Measurements from ENCODE around the gene CPTP.

DNA sequence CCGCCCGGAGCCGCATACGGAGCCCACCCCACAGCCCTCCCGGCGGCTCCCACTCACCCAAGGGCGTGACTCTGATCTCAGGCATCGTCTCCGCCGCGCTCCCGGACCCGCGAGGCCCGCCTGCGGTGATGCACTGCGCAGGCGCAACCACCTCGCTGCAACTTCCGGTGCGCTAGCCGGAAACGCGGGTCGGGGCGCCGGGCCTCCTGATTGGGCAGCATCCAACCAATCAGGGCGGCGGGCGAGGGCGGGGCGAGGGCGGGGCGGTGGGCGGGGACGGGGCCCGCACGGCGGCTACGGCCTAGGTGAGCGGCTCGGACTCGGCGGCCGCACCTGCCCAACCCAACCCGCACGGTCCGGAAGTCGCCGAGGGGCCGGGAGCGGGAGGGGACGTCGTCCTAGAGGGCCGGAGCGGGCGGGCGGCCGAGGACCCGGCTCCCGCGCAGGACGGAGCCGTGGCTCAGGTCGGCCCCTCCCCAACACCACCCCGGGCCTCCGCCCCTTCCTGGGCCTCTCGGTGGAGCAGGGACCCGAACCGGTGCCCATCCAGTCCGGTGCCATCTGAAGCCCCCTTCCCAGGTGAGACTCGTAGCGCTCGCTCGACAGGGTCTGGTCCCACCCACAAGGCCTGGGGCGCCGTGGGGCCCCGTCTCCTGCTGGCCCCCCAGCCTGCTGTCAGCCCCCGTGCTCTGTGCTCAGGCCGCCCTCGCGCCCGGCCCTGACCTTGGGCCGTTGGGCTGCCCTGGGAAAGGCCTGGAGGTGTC, at the start of gene CPTP, which contains the start of gene INTS11:
- TF ChIP-seq, protein P1, sequence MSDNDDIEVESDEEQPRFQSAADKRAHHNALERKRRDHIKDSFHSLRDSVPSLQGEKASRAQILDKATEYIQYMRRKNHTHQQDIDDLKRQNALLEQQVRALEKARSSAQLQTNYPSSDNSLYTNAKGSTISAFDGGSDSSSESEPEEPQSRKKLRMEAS (IDR thresholded peaks at IDR 0.05): peak; percentile 66
- TF ChIP-seq RAD21 (IDR thresholded peaks at IDR 0.05; ENCODE audit: low read depth) (no peak), YY1 (IDR thresholded peaks at IDR 0.05; ENCODE audit: low read depth) (no peak)

Measured in Ishikawa (cell line).